Measurements from ENCODE around the gene CDC14C. TPM values are rescaled to one million over a fixed set of nuclear protein-coding genes. Genes with fewer than 3 reads are reported as not detected.

Gene CDC14C
- total and polyA plus RNA-seq, 2 donors (not counting 3 experiments of a cell fraction or from before 2014, with no cell fraction given): not detected

GRCh38 chr7:48964074-48964473 is 39.7 kb downstream of the CDC14C start:
- Histone ChIP-seq H4K20me1 (replicated peaks; ENCODE audit: control insufficient read depth, extremely low read depth, insufficient read depth, low read length) (no peaks in the 10 kb centered on the region), H2AFZ (ENCODE audit: low read depth, low read length) (no peak overlapping the region), H3K27me3 (ENCODE audit: control insufficient read depth in 2 of 2, insufficient read depth in 2 of 2, low read length in 2 of 2) (no peaks in the 10 kb centered on the region), H3K9ac (replicated peaks; ENCODE audit: extremely low read depth, insufficient read depth, low read length) (no peak overlapping the region), H3K36me3 (ENCODE audit: control insufficient read depth in 2 of 2, extremely low read depth in 1 of 2, insufficient read depth in 2 of 2, low read length in 2 of 2) (no peaks in the 10 kb centered on the region), H3K4me3 (replicated peaks in 1 of 3; ENCODE audit: insufficient read depth in 1 of 3, low read depth in 1 of 3, low read length in 3 of 3) (no peak overlapping the region), H3K27ac (ENCODE audit: insufficient read depth, low read depth, low read length) (no peak overlapping the region), H3K79me2 (ENCODE audit: control insufficient read depth, insufficient read depth, low read length) (no peaks in the 10 kb centered on the region), H3K4me1 (ENCODE audit: control insufficient read depth, extremely low read depth, insufficient read depth, low read length) (no peaks in the 10 kb centered on the region), H3K9me3 (replicated peaks; ENCODE audit: control insufficient read depth, insufficient read depth, low read length) (peaks cover 3% of the 10 kb centered on the region), H3K9me1 (replicated peaks; ENCODE audit: control insufficient read depth, extremely low read depth, insufficient read depth, low read length) (no peaks in the 10 kb centered on the region), H3K4me2 (ENCODE audit: insufficient read depth, low read length) (no peak overlapping the region)
- ChIA-PET CTCF (no interaction called here), POLR2A (no interaction called here)
- no peak for TF ChIP-seq JUN (IDR thresholded peaks at IDR 0.05; ENCODE audit: borderline replicate concordance, insufficient read depth, insufficient read length, low read depth)
- TF ChIP-seq POLR2AphosphoS5 (IDR thresholded peaks at IDR 0.05; ENCODE audit: insufficient read depth, low read depth, low read length): no peak
- no peak for TF ChIP-seq FOS (IDR thresholded peaks at IDR 0.05; ENCODE audit: borderline replicate concordance, insufficient read depth, low read length)
- no peak for TF ChIP-seq MAX (IDR thresholded peaks at IDR 0.05; ENCODE audit: insufficient read depth, insufficient read length)
- no peak for TF ChIP-seq GATA2 (IDR thresholded peaks at IDR 0.05; ENCODE audit: insufficient read depth, insufficient read length, low read depth, low read length)
- no peak for TF ChIP-seq EZH2 (IDR thresholded peaks at IDR 0.05; ENCODE audit: borderline replicate concordance, low read depth, low read length, severe bottlenecking)
- no peak for TF ChIP-seq CTCF (IDR thresholded peaks at IDR 0.05; ENCODE audit: extremely low read depth in 1 of 2, insufficient read depth in 1 of 2, low read depth in 1 of 2, low read length in 2 of 2)
- TF ChIP-seq MYC (IDR thresholded peaks at IDR 0.05; ENCODE audit: low read depth, low read length): no peak
- TF ChIP-seq POLR2A (IDR thresholded peaks at IDR 0.05; ENCODE audit: low read depth, low read length): no peak
- no peak for DNase-seq (ENCODE audit: low read depth, low spot score)
- no TSS peak for BruUV-seq (replicated peaks)
- intact Hi-C loops (cut with micrococcal nuclease) (no loop called here), dilution Hi-C loops (cut with MboI; ENCODE audit: extremely low pct_ligation_motif_present, low sequenced_read_pairs) (no loop called here)
- no peak for FAIRE-seq

All from endothelial cell of umbilical vein (primary cell).